Sigmoid colon (tissue), 7 donors: ENCODE data around the gene ACR. TPM values are rescaled to one million over a fixed set of nuclear protein-coding genes. Genes with fewer than 3 reads are reported as not detected.

Experiments used
- DNase-seq: peaks from one replicate; pipeline ENCODE4 v3.0.0-alpha.2; 2019
- H3K27ac ChIP-seq, 4 donors: fragments of 200-600 bp; sonication (generic); one replicate each; pipeline ENCODE4 v1.5.1; 2016 to 2019; ENCODE audit warnings: mild to moderate bottlenecking in 1 of 4
- H3K27me3 ChIP-seq, 3 donors: fragments of 200-600 bp; sonication (generic); one replicate each; pipeline ENCODE4 v1.5.1; 2019; ENCODE audit warnings: mild to moderate bottlenecking in 1 of 3
- H3K36me3 ChIP-seq, 4 donors: fragments of 200-600 bp; sonication (generic); one replicate each; pipeline ENCODE4 v1.5.1; 2016 to 2019
- H3K4me1 ChIP-seq, 4 donors: fragments of 200-600 bp; sonication (generic); one replicate each; pipeline ENCODE4 v1.5.1; 2017 to 2019
- H3K4me3 ChIP-seq, 4 donors: fragments of 200-600 bp; sonication (generic); one replicate each; pipeline ENCODE4 v1.5.1; 2017 to 2019; ENCODE audit warnings: mild to moderate bottlenecking in 2 of 4, moderate library complexity in 1 of 4
- H3K9me3 ChIP-seq, 4 donors: fragments of 200-600 bp in 3 of 4; sonication (generic) in 3 of 4; one replicate each; pipeline versions ENCODE4 v1.5.1 to v1.6.1; 2013 to 2019
- CTCF ChIP-seq, 4 experiments: fragments of 450-650 bp in 3 of 4; fragments of 200-600 bp in 1 of 4; IDR thresholded peaks; one replicate each; pipeline ENCODE4 v1.5.1; 2016 to 2019; ENCODE audit warnings: antibody characterized with exemption in 4 of 4, mild to moderate bottlenecking in 3 of 4, moderate library complexity in 2 of 4
- EP300 ChIP-seq, 4 donors: sonication (generic); formaldehyde crosslinking; IDR thresholded peaks; one replicate each; pipeline ENCODE4 v1.6.1; 2017; ENCODE audit warnings: antibody characterized with exemption in 4 of 4
- POLR2A ChIP-seq, 2 donors: fragments of 450-650 bp; IDR thresholded peaks; one replicate each; pipeline ENCODE4 v1.6.1; 2016; ENCODE audit warnings: antibody characterized with exemption in 2 of 2, mild to moderate bottlenecking in 2 of 2, moderate library complexity in 2 of 2
- POLR2AphosphoS5 ChIP-seq, 4 donors: sonication (generic); formaldehyde crosslinking; IDR thresholded peaks; one replicate each; pipeline ENCODE4 v1.6.1; 2017; ENCODE audit warnings: antibody characterized with exemption in 4 of 4
- WGBS, 2 donors: extraction: QIAGEN DNeasy Blood & Tissue Kit; methylation state at CpG; one replicate each; pipeline ENCODE4 v1.1.7; 2013; 5-methylcytosine and 5-hydroxymethylcytosine counted together
- intact Hi-C: fragments of 100-400 bp; cut with DNase I; formaldehyde crosslinking; loops from one replicate; pipeline ENCODE4 v1.15.1; 2023
- polyA plus RNA-seq, 3 donors: library from polyadenylated mRNA; stranded (reverse); fragments of 200-250 nt; gene quantifications; one replicate each; pipeline ENCODE4 v1.2.3, GENCODE V29; 2013
- total RNA-seq, 4 donors: library from RNA; depleted of rRNA; stranded (reverse); fragments of >200 nt; gene quantifications; one replicate each; pipeline ENCODE4 v1.1.0, GENCODE V29; 2016
- donor health status: healthy with polysubstance abuse.
- donor health status: Bipolar disorder and iron deficiency.
- donor health status: healthy.

ACR gene
- total and polyA plus RNA-seq, 7 donors, result 0.06 to 0.68 TPM; not detected in 5

- TF ChIP-seq CTCF (IDR thresholded peaks at IDR 0.05) (no peak), EP300 (IDR thresholded peaks at IDR 0.05) (no peak)
- no peak for DNase-seq
- intact Hi-C loops, result no loop called here
- Histone ChIP-seq H3K36me3 (no peaks in the 10 kb centered on the region), H3K27me3 (peaks cover 9 to 22% (median 22%) of the 10 kb centered on the region in 3 donors), H3K4me3 (no peak overlapping the region), H3K4me1 (peaks cover 0 to 9% (median 6%) of the 10 kb centered on the region in 4 donors), H3K27ac (no peak overlapping the region), H3K9me3 (no peaks in the 10 kb centered on the region)
- 91 to 92% methylated on average over 13 of the region's 13 CpGs for WGBS, 2 donors
These were observed 21.5 kb upstream of the ACR start for GRCh38 chr22:50716290-50717024.

DNA sequence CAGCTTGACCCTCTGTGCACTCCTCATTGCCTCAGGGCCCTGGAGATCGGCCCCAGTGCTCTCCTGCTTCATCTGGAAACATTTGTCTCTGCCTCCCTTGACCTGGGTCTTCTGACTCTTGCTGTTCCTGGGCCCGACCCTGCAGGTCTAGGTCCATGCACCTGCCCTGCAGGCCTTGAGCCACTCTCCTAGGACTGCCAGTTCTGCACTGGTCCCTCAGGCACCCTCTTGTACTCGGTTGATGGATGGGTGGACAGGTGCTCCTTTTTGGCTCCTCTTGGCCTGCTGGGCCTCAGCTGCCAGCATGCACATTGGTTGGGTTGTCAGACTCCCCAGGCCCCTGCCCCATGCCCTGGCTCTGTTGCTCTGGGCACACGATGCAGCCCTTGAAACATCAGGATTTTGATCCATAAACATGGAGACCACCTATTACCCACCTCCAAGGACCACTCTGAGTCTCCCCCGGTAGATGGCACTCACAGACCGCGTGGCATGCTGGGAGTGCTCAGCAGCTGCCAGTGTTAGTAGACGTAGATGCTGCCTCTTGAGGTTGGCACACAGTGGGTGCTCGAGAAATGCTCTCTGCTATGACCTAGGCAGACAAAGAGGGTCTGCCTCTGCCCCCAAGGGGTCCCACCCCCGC, 20.2 kb upstream of the ACR start:
- H3K4me1 ChIP-seq, result peaks cover 0 to 9% (median 4%) of the 10 kb centered on the region in 4 donors
- TF ChIP-seq POLR2A (IDR thresholded peaks at IDR 0.05), result no peak
- no peak for TF ChIP-seq CTCF (IDR thresholded peaks at IDR 0.05)
- TF ChIP-seq EP300 (IDR thresholded peaks at IDR 0.05), result no peak
- TF ChIP-seq POLR2AphosphoS5 (IDR thresholded peaks at IDR 0.05), result no peak
- peaks cover 9 to 33% (median 32%) of the 10 kb centered on the region in 3 donors for H3K27me3 ChIP-seq
- no peak overlapping the region for H3K27ac ChIP-seq
- 85 to 87% methylated on average over 10 of the region's 10 CpGs for WGBS, 2 donors
- H3K4me3 ChIP-seq, result no peak overlapping the region
- no peak for DNase-seq
- no peaks in the 10 kb centered on the region for H3K36me3 ChIP-seq
- H3K9me3 ChIP-seq, result no peaks in the 10 kb centered on the region
- intact Hi-C loops, result no loop called here

GRCh38 chr22:50718352-50718709, 19.7 kb upstream of the ACR start:
- H3K36me3 ChIP-seq, result no peaks in the 10 kb centered on the region
- H3K4me3 ChIP-seq, result no peak overlapping the region
- peaks cover 9 to 33% (median 32%) of the 10 kb centered on the region in 3 donors for H3K27me3 ChIP-seq
- H3K9me3 ChIP-seq, result no peaks in the 10 kb centered on the region
- TF ChIP-seq EP300 (IDR thresholded peaks at IDR 0.05) (no peak), CTCF (IDR thresholded peaks at IDR 0.05) (no peak)
- peaks cover 0 to 9% (median 4%) of the 10 kb centered on the region in 4 donors for H3K4me1 ChIP-seq
- intact Hi-C loops, result no loop called here
- H3K27ac ChIP-seq, result no peak overlapping the region
- no peak for DNase-seq
- WGBS, 2 donors, result 92 to 94% methylated on average over 10 of the region's 10 CpGs

DNA sequence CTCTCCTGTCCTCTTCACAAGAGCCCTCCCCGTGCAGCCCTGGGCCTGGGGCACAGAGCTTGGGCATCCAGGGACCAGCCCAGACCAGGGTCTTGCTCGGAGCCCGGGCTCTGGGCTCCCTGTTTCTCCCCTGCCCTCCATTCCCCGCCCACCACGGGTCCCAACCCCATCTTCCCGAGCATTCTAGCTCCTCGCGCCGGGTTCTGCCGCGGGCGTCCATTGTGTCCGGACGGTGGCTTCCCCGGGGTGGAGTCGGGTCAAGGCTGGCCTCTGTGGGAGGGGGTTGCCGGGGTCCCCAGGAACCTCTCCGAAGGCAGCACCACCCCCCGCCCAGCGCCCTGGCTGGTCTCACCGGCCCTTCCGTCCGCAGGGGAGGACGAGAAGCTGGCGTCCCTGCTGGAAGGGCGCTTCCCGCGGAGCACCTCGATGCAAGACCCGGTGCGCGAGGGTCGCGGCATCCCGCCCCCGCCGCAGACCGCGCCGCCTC, 18.1 kb upstream of the ACR start:
- 39 to 73% methylated on average over 40 of the region's 40 CpGs for WGBS, 2 donors
- Histone ChIP-seq H3K36me3 (no peaks in the 10 kb centered on the region), H3K27me3 (peaks cover 9 to 33% (median 32%) of the 10 kb centered on the region in 3 donors), H3K4me3 (no peak overlapping the region), H3K4me1 (peaks cover 0 to 9% (median 4%) of the 10 kb centered on the region in 4 donors), H3K27ac (no peak overlapping the region), H3K9me3 (no peaks in the 10 kb centered on the region)
- no peak for DNase-seq
- TF ChIP-seq CTCF (IDR thresholded peaks at IDR 0.05), result no peak
- TF ChIP-seq EP300 (IDR thresholded peaks at IDR 0.05), result no peak
- intact Hi-C loops, result no loop called here
